ENCODE results near the gene PGM5.

The PGM5 gene

DNA sequence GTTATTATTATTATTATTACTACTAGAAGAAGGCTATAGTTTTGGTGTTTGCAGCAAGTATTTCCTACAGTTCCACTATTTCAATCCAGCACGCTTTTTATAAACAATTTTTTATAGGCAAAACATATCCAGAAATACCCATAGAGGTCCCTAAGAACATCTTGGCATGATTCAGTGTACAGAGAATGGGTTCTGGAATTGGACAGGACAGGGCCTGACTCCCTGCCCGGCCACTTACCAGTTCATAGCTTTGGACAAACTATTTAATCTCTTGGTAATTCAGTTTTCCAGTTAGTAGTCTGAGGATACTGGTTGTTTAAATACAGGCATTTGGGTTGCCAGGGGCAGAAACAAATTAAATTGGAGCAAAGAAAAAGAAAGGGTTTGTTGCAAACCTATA is 91.2 kb downstream of the PGM5 start:
- TF ChIP-seq GATA2 (IDR thresholded peaks at IDR 0.05; ENCODE audit: low read depth, low read length) = no peak
- no peak for TF ChIP-seq GATA3 (IDR thresholded peaks at IDR 0.05; ENCODE audit: low read depth, low read length)

DNA sequence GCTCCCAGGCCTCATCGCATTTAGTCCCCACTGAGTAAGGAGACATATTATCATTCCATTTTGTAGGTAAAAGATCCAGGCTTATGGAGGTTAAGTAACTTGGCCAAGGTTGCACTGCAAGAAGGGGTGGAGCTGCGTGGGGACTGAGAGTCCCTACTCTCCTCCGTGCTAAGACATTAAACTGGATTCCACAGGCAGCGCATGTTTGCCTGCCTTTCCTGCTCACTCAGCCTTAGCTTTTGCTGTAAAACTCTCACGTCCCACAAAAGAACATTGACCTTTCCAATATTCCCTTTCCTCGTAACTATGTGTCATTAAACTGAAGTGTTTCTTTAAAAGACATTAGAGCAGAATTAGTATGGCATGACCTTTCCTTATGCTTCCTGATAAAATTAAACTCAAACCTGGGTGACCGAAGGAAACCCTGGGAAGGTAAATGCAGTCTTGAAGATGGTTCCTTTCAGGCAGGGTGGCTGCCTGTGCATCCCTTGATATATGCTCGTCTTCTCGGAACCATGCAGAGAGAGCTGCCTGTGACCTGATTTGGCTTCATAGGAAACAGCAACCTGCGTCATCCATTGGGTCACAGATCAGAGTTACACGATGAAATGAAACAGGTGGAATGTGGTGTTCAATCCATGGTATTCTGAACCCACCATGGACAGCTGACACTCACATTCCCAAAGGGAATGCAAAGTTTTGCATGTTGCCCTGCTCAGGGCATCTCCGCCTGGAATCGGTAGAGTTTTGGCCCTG is 98.3 kb downstream of the PGM5 start:
- TF ChIP-seq GATA3 (IDR thresholded peaks at IDR 0.05; ENCODE audit: low read depth, low read length) (no peak), GATA2 (IDR thresholded peaks at IDR 0.05; ENCODE audit: low read depth, low read length) (no peak)

DNA sequence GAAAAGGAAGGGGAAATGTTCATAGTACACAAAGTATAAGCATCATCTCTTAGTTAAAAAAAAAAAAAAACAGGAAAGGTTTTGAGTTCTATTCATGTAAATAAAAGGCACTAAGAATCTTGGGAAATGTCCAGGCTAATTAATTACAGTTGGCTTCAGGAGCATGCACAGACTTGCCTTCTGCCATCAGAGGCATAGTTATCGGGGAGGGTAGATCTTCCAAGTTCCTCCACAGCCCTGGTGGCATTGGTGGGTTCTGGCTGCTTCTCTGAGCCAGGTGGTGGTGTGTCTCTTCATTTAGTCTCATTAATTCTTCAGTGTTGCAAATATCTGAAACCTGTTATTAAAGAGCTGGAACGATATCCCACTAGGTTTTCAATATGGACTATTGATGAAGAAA is 99.0 kb downstream of the PGM5 start:
- no peak for TF ChIP-seq GATA2 (IDR thresholded peaks at IDR 0.05; ENCODE audit: low read depth, low read length)
- no peak for TF ChIP-seq GATA3 (IDR thresholded peaks at IDR 0.05; ENCODE audit: low read depth, low read length)

DNA sequence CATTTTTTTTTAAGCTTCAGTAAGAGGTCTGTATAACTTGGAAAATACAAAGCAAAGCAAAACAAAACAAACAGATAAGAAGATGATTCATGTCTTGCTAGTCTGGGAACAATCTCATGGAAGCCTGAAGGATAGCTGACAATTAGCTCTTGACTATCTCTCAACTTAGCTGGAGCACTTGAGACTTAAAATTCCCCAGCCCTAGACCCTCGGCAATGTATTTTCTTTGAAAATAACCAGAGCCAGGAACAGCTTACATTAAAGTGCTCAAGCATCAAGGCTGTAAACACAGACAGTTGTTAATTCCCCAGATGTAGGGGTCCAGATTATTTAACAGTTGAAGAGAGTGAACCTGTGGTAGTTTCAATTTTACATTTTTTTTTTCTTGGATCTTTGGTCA is 101.4 kb downstream of the PGM5 start:
- no peak for TF ChIP-seq GATA3 (IDR thresholded peaks at IDR 0.05; ENCODE audit: low read depth, low read length)

DNA sequence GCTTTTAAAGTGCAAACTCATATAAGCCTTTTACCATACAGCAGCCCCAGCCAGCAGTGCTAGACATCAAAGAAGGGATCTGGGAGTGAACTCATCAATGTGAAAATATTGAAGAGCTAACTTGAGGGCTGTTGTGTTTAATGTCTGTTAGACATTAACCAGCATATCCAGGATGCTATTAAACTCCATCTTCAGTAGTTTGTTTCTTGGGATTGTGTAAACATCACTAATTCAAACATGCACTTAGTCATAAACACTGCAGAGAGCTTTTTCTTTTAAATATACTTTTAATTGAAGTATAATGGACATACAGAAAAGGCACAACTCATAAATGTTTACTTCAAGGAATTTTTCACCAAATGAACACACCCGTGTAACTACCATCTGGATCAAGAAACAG is 102.5 kb downstream of the PGM5 start:
- no peak for TF ChIP-seq GATA2 (IDR thresholded peaks at IDR 0.05; ENCODE audit: low read depth, low read length)
- TF ChIP-seq GATA3 (IDR thresholded peaks at IDR 0.05; ENCODE audit: low read depth, low read length) = no peak

DNA sequence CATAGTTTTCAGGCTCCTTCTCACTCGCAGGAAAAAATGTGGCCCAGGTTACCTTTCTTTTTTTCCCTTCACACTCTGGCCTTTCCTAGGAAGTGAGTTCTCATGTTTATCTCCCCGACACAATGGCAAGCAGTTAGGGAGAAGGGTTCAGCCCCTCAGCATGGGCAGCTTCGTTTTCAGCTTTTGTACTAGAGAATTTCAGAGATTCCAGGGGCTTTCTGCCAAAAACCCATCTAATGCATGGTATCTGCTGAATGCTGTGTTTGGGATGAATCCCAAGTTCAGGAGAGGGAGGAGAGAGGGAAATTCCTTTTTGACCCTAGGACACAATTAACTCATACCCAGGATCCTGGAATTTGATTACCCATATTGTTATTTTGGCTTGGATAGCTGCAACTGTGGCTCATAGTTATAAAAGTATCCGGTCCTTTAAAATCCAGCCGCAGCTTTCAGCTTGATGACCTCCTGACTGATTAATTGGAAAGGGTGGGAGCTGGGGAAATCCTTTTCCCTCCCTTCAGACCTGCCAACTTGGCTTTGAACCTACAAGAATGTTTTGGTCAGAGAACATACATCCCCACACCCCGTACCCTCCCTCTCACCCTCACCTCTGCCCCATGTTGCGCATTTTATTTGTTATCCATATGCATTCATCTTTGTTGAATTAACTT is 105.8 kb downstream of the PGM5 start:
- TF ChIP-seq GATA3 (IDR thresholded peaks at IDR 0.05; ENCODE audit: low read depth, low read length) (no peak), GATA2 (IDR thresholded peaks at IDR 0.05; ENCODE audit: low read depth, low read length) (no peak)

DNA sequence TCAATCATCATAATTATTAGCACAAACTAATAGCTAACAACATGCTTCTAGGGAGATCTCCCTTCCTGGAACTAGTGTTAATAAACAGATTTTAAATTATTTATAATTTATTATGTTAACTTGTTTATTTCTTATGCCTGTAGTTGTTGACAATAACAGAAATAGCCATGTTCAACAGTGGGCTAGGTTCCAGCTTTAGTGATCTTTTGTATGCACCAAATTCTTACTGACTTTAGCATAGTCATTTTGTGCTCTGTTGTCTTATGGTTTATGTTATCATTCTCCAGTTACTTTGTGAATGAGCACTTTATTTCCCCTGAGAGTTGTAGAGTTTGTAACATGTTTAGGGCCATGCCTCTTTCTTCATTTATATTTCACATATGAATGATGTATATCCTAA is 113.7 kb downstream of the PGM5 start:
- TF ChIP-seq GATA3 (IDR thresholded peaks at IDR 0.05; ENCODE audit: low read depth, low read length) (no peak), GATA2 (IDR thresholded peaks at IDR 0.05; ENCODE audit: low read depth, low read length) (no peak)

DNA sequence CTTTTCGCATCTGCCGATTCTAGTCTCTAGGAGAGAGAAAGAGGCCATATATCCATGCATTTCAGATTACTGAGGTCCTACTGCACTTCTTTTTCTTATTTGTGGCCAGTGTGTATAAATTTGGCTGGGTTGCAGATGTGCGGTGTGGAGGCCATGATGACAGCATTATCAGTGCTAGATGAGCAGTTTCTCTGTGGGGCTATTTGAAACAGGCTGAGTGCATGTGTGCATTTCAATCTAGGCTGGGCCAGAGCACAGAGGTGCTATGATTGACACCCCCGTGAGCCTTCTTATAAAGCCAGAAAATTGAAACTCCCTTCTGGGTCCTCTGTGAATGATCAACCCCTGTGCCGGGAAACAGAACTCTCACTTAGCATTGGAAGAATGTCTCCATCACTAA is 114.2 kb downstream of the PGM5 start:
- TF ChIP-seq GATA2 (IDR thresholded peaks at IDR 0.05; ENCODE audit: low read depth, low read length) (no peak), GATA3 (IDR thresholded peaks at IDR 0.05; ENCODE audit: low read depth, low read length) (no peak)

DNA sequence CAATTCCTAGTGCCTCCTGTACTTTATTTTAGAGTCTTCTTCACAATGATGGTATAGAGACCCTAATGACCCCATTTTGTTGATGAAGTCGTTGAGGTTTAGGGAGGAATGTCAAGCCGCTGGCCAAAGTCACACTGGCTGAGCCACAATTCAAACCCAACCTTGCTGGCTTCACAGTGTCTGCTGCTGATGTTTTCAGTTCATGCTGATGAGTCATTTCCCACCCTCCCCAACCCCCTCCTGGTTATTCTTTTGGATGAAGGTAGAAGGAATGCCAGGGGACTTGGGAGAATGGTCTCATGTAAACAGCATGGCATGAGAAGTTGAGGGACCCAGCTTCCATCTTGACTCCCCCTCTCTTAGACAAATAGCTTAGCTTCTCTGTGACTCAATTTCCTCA is 115.7 kb downstream of the PGM5 start:
- no peak for TF ChIP-seq GATA3 (IDR thresholded peaks at IDR 0.05; ENCODE audit: low read depth, low read length)
- no peak for TF ChIP-seq GATA2 (IDR thresholded peaks at IDR 0.05; ENCODE audit: low read depth, low read length)

DNA sequence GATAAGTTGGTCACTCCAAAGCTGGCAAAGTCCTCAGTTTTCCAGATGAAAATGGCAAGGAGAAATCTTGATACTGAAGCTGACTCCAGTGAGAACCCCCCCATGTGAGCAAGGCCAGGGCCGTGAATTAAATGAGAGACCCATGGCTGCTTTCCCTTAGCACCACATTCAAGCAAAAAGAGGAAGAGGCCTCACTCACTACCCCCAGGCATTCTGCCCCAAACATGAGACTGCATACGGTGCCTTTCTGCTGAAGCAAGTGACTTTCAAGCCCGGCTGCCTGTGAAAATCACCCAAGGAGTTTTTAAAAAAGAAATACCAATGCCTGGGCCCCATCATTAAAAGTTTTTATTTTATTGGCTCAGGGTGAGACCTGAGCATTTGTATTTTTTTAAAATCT is 117.4 kb downstream of the PGM5 start:
- TF ChIP-seq GATA2 (IDR thresholded peaks at IDR 0.05; ENCODE audit: low read depth, low read length) (no peak), GATA3 (IDR thresholded peaks at IDR 0.05; ENCODE audit: low read depth, low read length) (no peak)

DNA sequence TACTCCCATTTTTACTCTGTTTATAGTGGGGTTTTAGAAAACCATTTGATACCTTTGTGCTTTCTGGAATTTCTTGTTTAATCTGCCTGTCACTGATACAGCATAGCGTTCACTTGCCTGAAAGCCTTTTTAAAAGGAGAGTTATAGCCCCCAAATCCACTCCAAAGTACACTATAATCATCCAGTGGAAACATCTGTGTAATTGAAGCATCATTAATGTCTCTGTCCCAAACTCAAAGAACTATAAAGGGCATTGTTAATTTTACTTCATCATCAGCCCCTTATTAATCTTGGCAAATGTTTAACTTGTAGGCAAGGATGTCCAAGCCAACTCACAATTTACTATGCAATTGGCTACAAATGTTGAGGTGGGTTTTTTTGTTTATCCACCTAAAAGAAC is 120.0 kb downstream of the PGM5 start:
- no peak for TF ChIP-seq GATA2 (IDR thresholded peaks at IDR 0.05; ENCODE audit: low read depth, low read length)
- no peak for TF ChIP-seq GATA3 (IDR thresholded peaks at IDR 0.05; ENCODE audit: low read depth, low read length)

DNA sequence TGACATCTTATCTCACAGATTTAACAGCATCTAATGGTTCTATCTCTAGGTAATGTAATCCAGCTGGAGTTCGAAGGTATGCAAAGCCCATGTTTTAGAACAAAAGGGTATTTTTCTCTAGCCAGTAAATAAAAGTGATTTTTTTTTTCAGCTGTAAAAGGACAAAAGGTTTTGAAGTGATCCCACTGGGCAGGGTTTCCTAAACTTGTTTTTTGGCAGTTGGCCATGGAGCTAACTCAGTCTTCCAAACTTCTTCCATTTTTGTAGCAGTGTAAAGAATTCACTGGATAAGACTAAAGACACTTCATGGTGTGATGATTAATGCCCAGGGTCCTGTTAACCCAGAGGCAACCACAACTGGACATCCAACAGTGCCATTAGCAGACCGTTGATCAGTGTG is 120.4 kb downstream of the PGM5 start:
- TF ChIP-seq GATA3 (IDR thresholded peaks at IDR 0.05; ENCODE audit: low read depth, low read length) = no peak
- no peak for TF ChIP-seq GATA2 (IDR thresholded peaks at IDR 0.05; ENCODE audit: low read depth, low read length)

DNA sequence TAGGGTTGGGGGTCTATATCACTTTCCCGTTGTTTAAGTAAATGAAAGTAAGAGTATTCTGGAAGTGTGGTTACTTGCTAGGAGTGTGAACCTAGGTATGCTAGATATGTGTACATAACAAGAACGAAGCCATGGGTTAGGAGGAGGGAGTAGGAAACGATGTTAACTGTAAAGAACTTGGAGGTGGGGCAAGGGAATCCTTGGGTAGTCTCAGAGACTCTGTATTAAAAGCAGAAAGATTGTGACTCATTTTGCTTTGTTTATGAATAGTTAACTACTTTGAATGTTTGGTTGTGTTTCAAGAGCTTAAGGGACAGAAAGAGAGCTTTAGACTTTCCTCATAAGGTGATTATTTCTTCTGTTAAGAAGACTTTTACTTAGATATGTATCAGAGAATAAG is 124.4 kb downstream of the PGM5 start:
- TF ChIP-seq GATA2 (IDR thresholded peaks at IDR 0.05; ENCODE audit: low read depth, low read length) (no peak), GATA3 (IDR thresholded peaks at IDR 0.05; ENCODE audit: low read depth, low read length) (no peak)

DNA sequence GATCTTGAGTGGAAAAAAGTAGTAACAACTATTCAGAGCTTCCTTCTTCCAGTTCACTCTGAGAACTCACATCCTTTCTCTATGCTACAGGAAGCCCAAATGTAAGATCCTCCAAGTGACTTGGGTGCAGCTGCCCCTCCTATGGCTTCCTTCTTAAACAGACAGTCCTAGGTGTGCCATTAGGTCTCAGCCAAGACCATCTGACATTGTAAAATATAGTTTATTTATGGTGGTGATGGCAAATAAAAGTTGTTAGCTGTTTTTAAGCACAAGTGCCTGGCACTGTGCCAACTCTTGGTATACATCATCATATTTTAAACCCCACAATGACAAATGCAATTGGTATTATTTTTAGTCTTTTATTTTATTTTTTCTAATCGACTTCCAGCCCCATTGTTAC is 126.1 kb downstream of the PGM5 start:
- TF ChIP-seq GATA3 (IDR thresholded peaks at IDR 0.05; ENCODE audit: low read depth, low read length) (no peak), GATA2 (IDR thresholded peaks at IDR 0.05; ENCODE audit: low read depth, low read length) (no peak)

DNA sequence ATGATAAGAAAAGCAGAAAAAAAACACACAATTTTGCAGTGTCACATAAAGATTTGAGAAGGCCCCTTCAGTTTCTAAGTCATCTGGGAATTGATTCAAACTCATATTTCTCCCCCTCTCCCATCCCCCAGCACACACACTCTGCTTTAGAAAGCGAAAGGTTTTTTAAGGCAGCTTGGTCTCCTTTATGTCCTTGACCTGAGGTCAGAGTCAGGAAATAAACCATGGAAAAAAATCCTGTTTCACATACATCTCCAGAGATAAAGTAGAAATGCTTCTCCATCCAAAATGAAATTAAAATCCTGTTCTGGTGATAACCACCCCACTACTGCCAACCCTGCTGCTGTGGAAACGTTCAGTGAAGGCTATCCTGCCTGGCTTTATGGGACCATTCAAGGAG is 131.7 kb downstream of the PGM5 start:
- TF ChIP-seq GATA2 (IDR thresholded peaks at IDR 0.05; ENCODE audit: low read depth, low read length) = no peak
- TF ChIP-seq GATA3 (IDR thresholded peaks at IDR 0.05; ENCODE audit: low read depth, low read length) = no peak
